ENCODE results near the gene RASA3. TPM values are rescaled to one million over a fixed set of nuclear protein-coding genes. Genes with fewer than 3 reads are reported as not detected.

The RASA3 gene
- total RNA-seq, 1 experiment from 2014 or later, result 18.6 TPM

GRCh38 chr13:114026481-114026880 is 105.9 kb downstream of the RASA3 start:
- ChIA-PET POLR2A (no interaction called here), RAD21 (ENCODE audit: low non-redundant PET in 1 of 2, low total read pairs in 2 of 2, uncharacterized antibody in 2 of 2, unreplicated experiment in 2 of 2) (no interaction called here), CTCF (no interaction called here)
- Histone ChIP-seq H3K4me1 (ENCODE audit: control insufficient read depth in 1 of 2, insufficient read depth in 2 of 2, low read length in 2 of 2) (no peaks in the 10 kb centered on the region), H3K9me3 (ENCODE audit: control insufficient read depth in 1 of 2, insufficient read depth in 1 of 2, low read depth in 1 of 2, low read length in 2 of 2) (no peaks in the 10 kb centered on the region; a peak in 1 of 4 replicates), H3K27ac (ENCODE audit: low read depth, low read length) (no peak overlapping the region), H3K27me3 (ENCODE audit: insufficient read depth, low read length) (no peaks in the 10 kb centered on the region), H3K4me3 (replicated peaks in 1 of 2; ENCODE audit: low read depth in 1 of 2, low read length in 2 of 2) (no peak overlapping the region), H2AFZ (ENCODE audit: low read depth, low read length, poor library complexity, severe bottlenecking) (no peak overlapping the region), H3K9me2 (ENCODE audit: insufficient read depth) (no peaks in the 10 kb centered on the region), H3K9ac (ENCODE audit: low read length) (no peak overlapping the region), H3K36me3 (ENCODE audit: control insufficient read depth in 1 of 2, insufficient read depth in 2 of 2, low read length in 2 of 2) (no peaks in the 10 kb centered on the region), H3K79me2 (ENCODE audit: insufficient read depth, low read length) (no peaks in the 10 kb centered on the region), H4K20me1 (ENCODE audit: insufficient read depth) (no peaks in the 10 kb centered on the region), H3K4me2 (ENCODE audit: low read length) (no peak overlapping the region)
- TF ChIP-seq ATF3 (IDR thresholded peaks at IDR 0.05) (no peak), ELF1 (IDR thresholded peaks at IDR 0.05; ENCODE audit: borderline replicate concordance, low read depth) (no peak), JUND (IDR thresholded peaks at IDR 0.05) (no peak), ZBTB33 (IDR thresholded peaks at IDR 0.05; ENCODE audit: extremely low read depth, insufficient replicate concordance, low read length) (no peak), SIN3A (IDR thresholded peaks at IDR 0.05; ENCODE audit: low read depth) (no peak), EGR1 (IDR thresholded peaks at IDR 0.05; ENCODE audit: low read depth) (no peak), POLR2A (IDR thresholded peaks at IDR 0.05; ENCODE audit: borderline replicate concordance, extremely low read depth, insufficient read depth, insufficient read length) (no peak), ZNF274 (IDR thresholded peaks at IDR 0.05; ENCODE audit: low read depth, low read length) (no peak), FOSL1 (IDR thresholded peaks at IDR 0.05; ENCODE audit: low read depth) (no peak)
- TF ChIP-seq, protein P1, sequence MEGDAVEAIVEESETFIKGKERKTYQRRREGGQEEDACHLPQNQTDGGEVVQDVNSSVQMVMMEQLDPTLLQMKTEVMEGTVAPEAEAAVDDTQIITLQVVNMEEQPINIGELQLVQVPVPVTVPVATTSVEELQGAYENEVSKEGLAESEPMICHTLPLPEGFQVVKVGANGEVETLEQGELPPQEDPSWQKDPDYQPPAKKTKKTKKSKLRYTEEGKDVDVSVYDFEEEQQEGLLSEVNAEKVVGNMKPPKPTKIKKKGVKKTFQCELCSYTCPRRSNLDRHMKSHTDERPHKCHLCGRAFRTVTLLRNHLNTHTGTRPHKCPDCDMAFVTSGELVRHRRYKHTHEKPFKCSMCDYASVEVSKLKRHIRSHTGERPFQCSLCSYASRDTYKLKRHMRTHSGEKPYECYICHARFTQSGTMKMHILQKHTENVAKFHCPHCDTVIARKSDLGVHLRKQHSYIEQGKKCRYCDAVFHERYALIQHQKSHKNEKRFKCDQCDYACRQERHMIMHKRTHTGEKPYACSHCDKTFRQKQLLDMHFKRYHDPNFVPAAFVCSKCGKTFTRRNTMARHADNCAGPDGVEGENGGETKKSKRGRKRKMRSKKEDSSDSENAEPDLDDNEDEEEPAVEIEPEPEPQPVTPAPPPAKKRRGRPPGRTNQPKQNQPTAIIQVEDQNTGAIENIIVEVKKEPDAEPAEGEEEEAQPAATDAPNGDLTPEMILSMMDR (IDR thresholded peaks at IDR 0.05 in 2 of 3, conservative IDR thresholded peaks at IDR 0.05 in 1 of 3; ENCODE audit: borderline replicate concordance in 1 of 3, insufficient read depth in 1 of 3, low read depth in 2 of 3, low read length in 2 of 3), result no peak
- intact Hi-C loops (cut with micrococcal nuclease), result no loop called here
- ATAC-seq (no peak), DNase-seq (ENCODE audit: low read depth, low spot score) (no peak)
- no TSS peak for BruUV-seq (replicated peaks)

Data from HCT116 (cell line).